ENCODE results near the gene RAD51B. TPM values are rescaled to one million over a fixed set of nuclear protein-coding genes. Genes with fewer than 3 reads are reported as not detected.

The RAD51B gene
- total and polyA plus RNA-seq, 2 of the 13 experiments (the other 11 are each of a cell fraction or from before 2014, with no cell fraction given), result 7.0 to 9.5 TPM

DNA sequence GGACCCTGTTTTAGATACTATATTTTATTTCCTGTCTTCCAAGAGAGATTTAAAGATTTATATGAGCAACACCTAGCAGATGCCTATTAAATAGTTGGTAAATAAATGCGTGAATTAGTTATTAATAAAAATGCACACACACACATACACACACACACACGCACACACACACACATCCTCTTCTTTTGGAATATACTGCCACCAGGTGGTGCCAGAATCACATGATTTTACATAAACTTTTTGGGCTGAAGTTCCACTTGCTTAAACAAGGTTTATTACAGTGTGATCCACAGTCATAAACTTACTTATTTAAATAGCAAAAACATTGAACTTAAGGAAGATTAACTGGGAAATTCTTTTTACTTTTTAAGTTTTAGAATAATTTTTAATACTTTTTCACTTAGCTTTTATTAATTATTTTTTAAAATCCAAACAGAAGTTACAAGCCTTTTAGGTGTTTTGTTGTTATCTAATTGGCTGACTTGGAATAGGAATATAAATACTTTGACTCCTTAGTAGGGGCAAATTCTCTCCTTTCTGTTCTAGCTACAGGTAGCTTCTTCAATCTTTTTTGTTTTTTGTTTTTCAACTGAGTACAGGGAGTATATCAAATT lies 17.5 kb downstream of the RAD51B start (continued):
- TF ChIP-seq, protein P1, sequence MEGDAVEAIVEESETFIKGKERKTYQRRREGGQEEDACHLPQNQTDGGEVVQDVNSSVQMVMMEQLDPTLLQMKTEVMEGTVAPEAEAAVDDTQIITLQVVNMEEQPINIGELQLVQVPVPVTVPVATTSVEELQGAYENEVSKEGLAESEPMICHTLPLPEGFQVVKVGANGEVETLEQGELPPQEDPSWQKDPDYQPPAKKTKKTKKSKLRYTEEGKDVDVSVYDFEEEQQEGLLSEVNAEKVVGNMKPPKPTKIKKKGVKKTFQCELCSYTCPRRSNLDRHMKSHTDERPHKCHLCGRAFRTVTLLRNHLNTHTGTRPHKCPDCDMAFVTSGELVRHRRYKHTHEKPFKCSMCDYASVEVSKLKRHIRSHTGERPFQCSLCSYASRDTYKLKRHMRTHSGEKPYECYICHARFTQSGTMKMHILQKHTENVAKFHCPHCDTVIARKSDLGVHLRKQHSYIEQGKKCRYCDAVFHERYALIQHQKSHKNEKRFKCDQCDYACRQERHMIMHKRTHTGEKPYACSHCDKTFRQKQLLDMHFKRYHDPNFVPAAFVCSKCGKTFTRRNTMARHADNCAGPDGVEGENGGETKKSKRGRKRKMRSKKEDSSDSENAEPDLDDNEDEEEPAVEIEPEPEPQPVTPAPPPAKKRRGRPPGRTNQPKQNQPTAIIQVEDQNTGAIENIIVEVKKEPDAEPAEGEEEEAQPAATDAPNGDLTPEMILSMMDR (CRISPR knock-in tag; IDR thresholded peaks at IDR 0.05), result peak; percentile 78
- TF ChIP-seq, protein P2, sequence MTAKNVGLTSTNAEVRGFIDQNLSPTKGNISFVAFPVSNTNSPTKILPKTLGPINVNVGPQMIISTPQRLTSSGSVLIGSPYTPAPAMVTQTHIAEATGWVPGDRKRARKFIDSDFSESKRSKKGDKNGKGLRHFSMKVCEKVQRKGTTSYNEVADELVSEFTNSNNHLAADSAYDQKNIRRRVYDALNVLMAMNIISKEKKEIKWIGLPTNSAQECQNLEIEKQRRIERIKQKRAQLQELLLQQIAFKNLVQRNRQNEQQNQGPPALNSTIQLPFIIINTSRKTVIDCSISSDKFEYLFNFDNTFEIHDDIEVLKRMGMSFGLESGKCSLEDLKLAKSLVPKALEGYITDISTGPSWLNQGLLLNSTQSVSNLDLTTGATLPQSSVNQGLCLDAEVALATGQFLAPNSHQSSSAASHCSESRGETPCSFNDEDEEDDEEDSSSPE (CRISPR knock-in tag; IDR thresholded peaks at IDR 0.05), result no peak
- TF ChIP-seq, protein P3, sequence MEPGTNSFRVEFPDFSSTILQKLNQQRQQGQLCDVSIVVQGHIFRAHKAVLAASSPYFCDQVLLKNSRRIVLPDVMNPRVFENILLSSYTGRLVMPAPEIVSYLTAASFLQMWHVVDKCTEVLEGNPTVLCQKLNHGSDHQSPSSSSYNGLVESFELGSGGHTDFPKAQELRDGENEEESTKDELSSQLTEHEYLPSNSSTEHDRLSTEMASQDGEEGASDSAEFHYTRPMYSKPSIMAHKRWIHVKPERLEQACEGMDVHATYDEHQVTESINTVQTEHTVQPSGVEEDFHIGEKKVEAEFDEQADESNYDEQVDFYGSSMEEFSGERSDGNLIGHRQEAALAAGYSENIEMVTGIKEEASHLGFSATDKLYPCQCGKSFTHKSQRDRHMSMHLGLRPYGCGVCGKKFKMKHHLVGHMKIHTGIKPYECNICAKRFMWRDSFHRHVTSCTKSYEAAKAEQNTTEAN (CRISPR knock-in tag; conservative IDR thresholded peaks at IDR 0.05), result 0 out of 2 replicates have a peak, but pooled peaks have one; percentile 15
- TF ChIP-seq, protein P4, sequence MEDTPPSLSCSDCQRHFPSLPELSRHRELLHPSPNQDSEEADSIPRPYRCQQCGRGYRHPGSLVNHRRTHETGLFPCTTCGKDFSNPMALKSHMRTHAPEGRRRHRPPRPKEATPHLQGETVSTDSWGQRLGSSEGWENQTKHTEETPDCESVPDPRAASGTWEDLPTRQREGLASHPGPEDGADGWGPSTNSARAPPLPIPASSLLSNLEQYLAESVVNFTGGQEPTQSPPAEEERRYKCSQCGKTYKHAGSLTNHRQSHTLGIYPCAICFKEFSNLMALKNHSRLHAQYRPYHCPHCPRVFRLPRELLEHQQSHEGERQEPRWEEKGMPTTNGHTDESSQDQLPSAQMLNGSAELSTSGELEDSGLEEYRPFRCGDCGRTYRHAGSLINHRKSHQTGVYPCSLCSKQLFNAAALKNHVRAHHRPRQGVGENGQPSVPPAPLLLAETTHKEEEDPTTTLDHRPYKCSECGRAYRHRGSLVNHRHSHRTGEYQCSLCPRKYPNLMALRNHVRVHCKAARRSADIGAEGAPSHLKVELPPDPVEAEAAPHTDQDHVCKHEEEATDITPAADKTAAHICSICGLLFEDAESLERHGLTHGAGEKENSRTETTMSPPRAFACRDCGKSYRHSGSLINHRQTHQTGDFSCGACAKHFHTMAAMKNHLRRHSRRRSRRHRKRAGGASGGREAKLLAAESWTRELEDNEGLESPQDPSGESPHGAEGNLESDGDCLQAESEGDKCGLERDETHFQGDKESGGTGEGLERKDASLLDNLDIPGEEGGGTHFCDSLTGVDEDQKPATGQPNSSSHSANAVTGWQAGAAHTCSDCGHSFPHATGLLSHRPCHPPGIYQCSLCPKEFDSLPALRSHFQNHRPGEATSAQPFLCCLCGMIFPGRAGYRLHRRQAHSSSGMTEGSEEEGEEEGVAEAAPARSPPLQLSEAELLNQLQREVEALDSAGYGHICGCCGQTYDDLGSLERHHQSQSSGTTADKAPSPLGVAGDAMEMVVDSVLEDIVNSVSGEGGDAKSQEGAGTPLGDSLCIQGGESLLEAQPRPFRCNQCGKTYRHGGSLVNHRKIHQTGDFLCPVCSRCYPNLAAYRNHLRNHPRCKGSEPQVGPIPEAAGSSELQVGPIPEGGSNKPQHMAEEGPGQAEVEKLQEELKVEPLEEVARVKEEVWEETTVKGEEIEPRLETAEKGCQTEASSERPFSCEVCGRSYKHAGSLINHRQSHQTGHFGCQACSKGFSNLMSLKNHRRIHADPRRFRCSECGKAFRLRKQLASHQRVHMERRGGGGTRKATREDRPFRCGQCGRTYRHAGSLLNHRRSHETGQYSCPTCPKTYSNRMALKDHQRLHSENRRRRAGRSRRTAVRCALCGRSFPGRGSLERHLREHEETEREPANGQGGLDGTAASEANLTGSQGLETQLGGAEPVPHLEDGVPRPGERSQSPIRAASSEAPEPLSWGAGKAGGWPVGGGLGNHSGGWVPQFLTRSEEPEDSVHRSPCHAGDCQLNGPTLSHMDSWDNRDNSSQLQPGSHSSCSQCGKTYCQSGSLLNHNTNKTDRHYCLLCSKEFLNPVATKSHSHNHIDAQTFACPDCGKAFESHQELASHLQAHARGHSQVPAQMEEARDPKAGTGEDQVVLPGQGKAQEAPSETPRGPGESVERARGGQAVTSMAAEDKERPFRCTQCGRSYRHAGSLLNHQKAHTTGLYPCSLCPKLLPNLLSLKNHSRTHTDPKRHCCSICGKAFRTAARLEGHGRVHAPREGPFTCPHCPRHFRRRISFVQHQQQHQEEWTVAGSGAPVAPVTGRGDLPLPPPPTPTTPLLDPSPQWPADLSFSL (CRISPR knock-in tag; IDR thresholded peaks at IDR 0.05), result peak; percentile 75; the same call in 1 of the 2 replicates
- TF ChIP-seq NR2F1 (CRISPR knock-in tag; IDR thresholded peaks at IDR 0.05), result 0 out of 4 replicates have a peak, but pooled peaks of 1 of the 2 experiments have one; percentile 24

All from HepG2 (cell line).